DOHH2 (cell line): ENCODE results near the gene CETN1.

Source experiments
- CTCF ChIP-seq: fragments of 200-600 bp; sonication (generic); IDR thresholded peaks from one replicate; pipeline ENCODE4 v1.5.1; 2014; ENCODE audit warnings: antibody characterized with exemption, mild to moderate bottlenecking, low read depth, low read length; ENCODE audit not compliant: poor library complexity, severe bottlenecking
- EZH2phosphoT487 ChIP-seq: fragments of 200-600 bp; sonication (generic); IDR thresholded peaks from 2 replicates; pipeline ENCODE4 v1.6.1; 2017; ENCODE audit warnings: borderline replicate concordance, mild to moderate bottlenecking, antibody characterized with exemption, low read length, moderate library complexity, mixed read lengths

DNA sequence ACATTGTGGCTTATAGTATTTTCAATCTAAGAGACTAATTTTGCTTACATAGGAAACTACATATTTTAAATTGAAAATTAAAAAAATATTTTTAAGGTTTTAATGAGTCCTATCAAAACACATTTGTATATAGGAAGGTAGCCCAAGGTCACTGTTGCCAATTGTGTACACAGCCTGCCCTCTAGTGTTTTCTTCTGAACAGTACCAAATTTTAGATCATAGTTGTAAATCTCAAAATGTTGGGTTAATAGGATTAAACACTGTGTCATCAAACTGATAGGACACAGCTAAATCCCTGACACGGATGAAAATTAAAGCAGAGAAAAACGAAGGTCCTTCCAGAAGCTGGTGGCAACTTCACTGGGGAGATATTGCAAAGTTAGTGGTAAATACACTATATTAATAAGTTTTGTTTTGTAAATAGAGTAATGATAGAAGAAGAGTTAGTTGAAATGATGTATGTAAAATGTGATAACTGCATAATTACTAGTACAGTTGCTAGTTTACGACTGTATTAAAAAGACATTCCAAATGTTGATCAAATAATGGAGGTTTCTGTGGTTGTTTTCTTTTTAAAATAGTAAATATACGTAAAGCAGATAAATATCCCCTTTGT, 36.3 kb downstream of the CETN1 start:
- peak; percentile 60 for TF ChIP-seq CTCF
- no peak for TF ChIP-seq EZH2phosphoT487
